ENCODE results near the gene SLC25A45. TPM values are rescaled to one million over a fixed set of nuclear protein-coding genes. Genes with fewer than 3 reads are reported as not detected.

Gene SLC25A45
- total RNA-seq, 3 donors from 2014 or later (not counting 1 experiment from before 2014, with no cell fraction given): 50.9 to 61.1 (median 61.0) TPM

GRCh38 chr11:65416841-65417701 is 34.6 kb upstream of the SLC25A45 start:
- TF ChIP-seq CTCF (IDR thresholded peaks at IDR 0.05): no peak
- Mint-ChIP-seq H3K4me1 (peaks cover 57 to 64% of the 10 kb centered on the region in 2 donors), H3K4me3 (peak overlapping the region; percentile 92), H3K27ac (peak overlapping the region; percentile 98 to 100), H3K36me3 (no peaks in the 10 kb centered on the region), H3K27me3 (ENCODE audit: low read depth in 2 of 2) (no peaks in the 10 kb centered on the region), H3K9me3 (no peaks in the 10 kb centered on the region)
- no peaks in the 10 kb centered on the region for H3K27me3 ChIP-seq (ENCODE audit: control insufficient read depth, insufficient read depth, low read length)
- H3K9me3 ChIP-seq (ENCODE audit: control insufficient read depth, insufficient read depth, low read length): no peaks in the 10 kb centered on the region
- peak overlapping the region; percentile 35 for H3K4me3 ChIP-seq (ENCODE audit: low read length)
- peaks cover 13% of the 10 kb centered on the region for H3K36me3 ChIP-seq (ENCODE audit: control insufficient read depth, insufficient read depth, low read length)
- H3K27ac ChIP-seq (ENCODE audit: low read length): peak overlapping the region; percentile 100
- no peak for ATAC-seq
- WGBS (ENCODE audit: insufficient coverage): 11% methylated on average over 14 of the region's 14 CpGs
- intact Hi-C loops (cut with micrococcal nuclease): loop anchor here (1.0 to 5.0 kb wide), 6 partner anchors 16 to 155 kb away; partner anchors contain the start of genes FAM89B, SLC25A45 and ZNRD2
- peaks cover 66% of the 10 kb centered on the region for H3K4me1 ChIP-seq (ENCODE audit: control insufficient read depth, insufficient read depth, low read length)
- DNase-seq: peak in 1 of 2 donors; percentile 56

GRCh38 chr11:65416341-65416824 is 33.9 kb upstream of the SLC25A45 start:
- ATAC-seq (peak; percentile 44 to 65 (median 52)), DNase-seq (peak; percentile 94 to 95)
- peaks cover 56 to 58% of the 10 kb centered on the region in 2 donors for H3K4me1 Mint-ChIP-seq
- Histone ChIP-seq H3K9me3 (ENCODE audit: control insufficient read depth, insufficient read depth, low read length) (no peaks in the 10 kb centered on the region), H3K27me3 (ENCODE audit: control insufficient read depth, insufficient read depth, low read length) (no peaks in the 10 kb centered on the region), H3K27ac (ENCODE audit: low read length) (peak overlapping the region; percentile 100), H3K4me3 (ENCODE audit: low read length) (peak overlapping the region; percentile 35), H3K4me1 (ENCODE audit: control insufficient read depth, insufficient read depth, low read length) (peaks cover 60% of the 10 kb centered on the region), H3K36me3 (ENCODE audit: control insufficient read depth, insufficient read depth, low read length) (peaks cover 15% of the 10 kb centered on the region)
- TF ChIP-seq CTCF (IDR thresholded peaks at IDR 0.05): peak; percentile 91
- WGBS (ENCODE audit: insufficient coverage): 4% methylated on average over 18 of the region's 18 CpGs
- H3K27ac Mint-ChIP-seq: peak overlapping the region; percentile 98 to 100
- H3K9me3 Mint-ChIP-seq: no peaks in the 10 kb centered on the region
- H3K27me3 Mint-ChIP-seq (ENCODE audit: low read depth in 2 of 2): no peaks in the 10 kb centered on the region
- peak overlapping the region; percentile 92 for H3K4me3 Mint-ChIP-seq
- H3K36me3 Mint-ChIP-seq: no peaks in the 10 kb centered on the region
- intact Hi-C loops (cut with micrococcal nuclease): loop anchor here (1.0 to 5.0 kb wide), 6 partner anchors 17 to 156 kb away; partner anchors contain the start of genes FAM89B, SLC25A45 and ZNRD2

- Mint-ChIP-seq H3K9me3 (no peaks in the 10 kb centered on the region), H3K4me1 (peaks cover 50 to 52% of the 10 kb centered on the region in 2 donors), H3K36me3 (no peaks in the 10 kb centered on the region), H3K27me3 (ENCODE audit: low read depth in 2 of 2) (no peaks in the 10 kb centered on the region), H3K4me3 (peak overlapping the region; percentile 92), H3K27ac (peak overlapping the region in 1 of 2 donors; percentile 100)
- H3K4me3 ChIP-seq (ENCODE audit: low read length): no peak overlapping the region
- no peak for TF ChIP-seq CTCF (IDR thresholded peaks at IDR 0.05)
- no peaks in the 10 kb centered on the region for H3K9me3 ChIP-seq (ENCODE audit: control insufficient read depth, insufficient read depth, low read length)
- H3K36me3 ChIP-seq (ENCODE audit: control insufficient read depth, insufficient read depth, low read length): peaks cover 18% of the 10 kb centered on the region
- H3K27ac ChIP-seq (ENCODE audit: low read length): no peak overlapping the region
- no peak for ATAC-seq
- WGBS (ENCODE audit: insufficient coverage): 78% methylated on average over 11 of the region's 11 CpGs
- H3K4me1 ChIP-seq (ENCODE audit: control insufficient read depth, insufficient read depth, low read length): peaks cover 53% of the 10 kb centered on the region
- H3K27me3 ChIP-seq (ENCODE audit: control insufficient read depth, insufficient read depth, low read length): no peaks in the 10 kb centered on the region
- intact Hi-C loops (cut with micrococcal nuclease): loop anchor here (1.0 to 5.0 kb wide), 6 partner anchors 18 to 157 kb away; partner anchors contain the start of genes FAM89B, SLC25A45 and ZNRD2
- no peak for DNase-seq
Observed at GRCh38 chr11:65415499-65416340, 33.3 kb upstream of the SLC25A45 start.
